Activated CD8-positive, alpha-beta memory T cell treated with anti-CD3 and anti-CD28 coated beads, Interleukin-2, amount 50 U/mL, for 1 hour (primary cell): Measurements from ENCODE around the gene ALX3.

Source experiments
- DNase-seq: peaks from one replicate; pipeline ENCODE4 v3.0.0-alpha.2; 2020; ENCODE audit errors: extremely low read depth

ALX3 gene

GRCh38 chr1:110065841-110066240 lies 4.6 kb downstream of the ALX3 start:
- no peak for DNase-seq

- DNase-seq = no peak
Measured at GRCh38 chr1:110064576-110065337, 5.7 kb downstream of the ALX3 start.

- no peak for DNase-seq
Measured at GRCh38 chr1:110063781-110064180, 6.7 kb downstream of the ALX3 start.

- DNase-seq = no peak
Measured at GRCh38 chr1:110062612-110063011, 7.9 kb downstream of the ALX3 start.

GRCh38 chr1:110061341-110061740 lies 9.1 kb downstream of the ALX3 start:
- no peak for DNase-seq

GRCh38 chr1:110060662-110061060 lies 9.8 kb downstream of the ALX3 start:
- no peak for DNase-seq

- DNase-seq = peak; percentile 13
Measured at GRCh38 chr1:110060034-110060661, 10.3 kb downstream of the ALX3 start.

GRCh38 chr1:110059133-110059863 lies 11.2 kb downstream of the ALX3 start:
- DNase-seq = no peak

GRCh38 chr1:110058591-110058990 lies 11.9 kb downstream of the ALX3 start:
- no peak for DNase-seq

GRCh38 chr1:110057963-110058518 lies 12.4 kb downstream of the ALX3 start:
- no peak for DNase-seq

- DNase-seq = no peak
Measured at GRCh38 chr1:110056776-110057175, 13.7 kb downstream of the ALX3 start.

GRCh38 chr1:110056285-110056683 lies 14.2 kb downstream of the ALX3 start:
- DNase-seq = no peak

- no peak for DNase-seq
Measured at GRCh38 chr1:110055493-110056284, 14.8 kb downstream of the ALX3 start.

- no peak for DNase-seq
Measured at GRCh38 chr1:110053552-110054428, 16.7 kb downstream of the ALX3 start.

GRCh38 chr1:110051262-110051648 lies 19.2 kb downstream of the ALX3 start:
- DNase-seq = no peak

GRCh38 chr1:110050602-110051261 lies 19.7 kb downstream of the ALX3 start:
- no peak for DNase-seq

GRCh38 chr1:110049801-110050601 lies 20.5 kb downstream of the ALX3 start:
- no peak for DNase-seq

- no peak for DNase-seq
Measured at GRCh38 chr1:110048923-110049601, 21.4 kb downstream of the ALX3 start.

- DNase-seq = no peak
Measured at GRCh38 chr1:110048240-110048639, 22.2 kb downstream of the ALX3 start.
